ENCODE measurements around the gene BTN2A1. TPM values are rescaled to one million over a fixed set of nuclear protein-coding genes. Genes with fewer than 3 reads are reported as not detected.

The BTN2A1 gene
- total RNA-seq, 4 donors from 2014 or later: 17.9 to 22.9 (median 21.4) TPM

- no peaks in the 10 kb centered on the region for H3K9me3 ChIP-seq
- no peak for DNase-seq (ENCODE audit: extremely low spot score)
- intact Hi-C loops (cut with DNase I): no loop called here
- 96% methylated on average over 4 of the region's 4 CpGs for WGBS
- H3K4me1 ChIP-seq: peaks cover 6 to 24% (median 12%) of the 10 kb centered on the region in 4 donors
- TF ChIP-seq CTCF (IDR thresholded peaks at IDR 0.05) (no peak), POLR2A (IDR thresholded peaks at IDR 0.05; ENCODE audit: low read depth) (no peak), EP300 (IDR thresholded peaks at IDR 0.05) (no peak), POLR2AphosphoS5 (IDR thresholded peaks at IDR 0.05) (no peak)
- peaks cover 0 to 9% (median 5%) of the 10 kb centered on the region in 4 donors for H3K36me3 ChIP-seq
- H3K27me3 ChIP-seq: no peaks in the 10 kb centered on the region
- H3K27ac ChIP-seq (replicated peaks in 1 of 4): no peak overlapping the region
- no peak overlapping the region for H3K4me3 ChIP-seq
Measured at GRCh38 chr6:26436018-26436417, 21.7 kb upstream of the BTN2A1 start.

- H3K4me3 ChIP-seq: no peak overlapping the region
Measured at GRCh38 chr6:26437550-26437949, 20.2 kb upstream of the BTN2A1 start.

GRCh38 chr6:26438000-26438399 is 19.8 kb upstream of the BTN2A1 start:
- no peak for TF ChIP-seq CTCF (IDR thresholded peaks at IDR 0.05)
- no peak for TF ChIP-seq POLR2A (IDR thresholded peaks at IDR 0.05; ENCODE audit: low read depth)
- no peak for TF ChIP-seq POLR2AphosphoS5 (IDR thresholded peaks at IDR 0.05)
- no peak for TF ChIP-seq EP300 (IDR thresholded peaks at IDR 0.05)
- peaks cover 6 to 26% (median 17%) of the 10 kb centered on the region in 4 donors for H3K4me1 ChIP-seq
- DNase-seq (ENCODE audit: extremely low spot score): no peak
- H3K9me3 ChIP-seq: no peaks in the 10 kb centered on the region
- H3K36me3 ChIP-seq: no peaks in the 10 kb centered on the region
- H3K27ac ChIP-seq (replicated peaks in 1 of 4): no peak overlapping the region
- 95% methylated on average over 1 of the region's 1 CpG for WGBS
- no peaks in the 10 kb centered on the region for H3K27me3 ChIP-seq
- intact Hi-C loops (cut with DNase I): no loop called here
- H3K4me3 ChIP-seq: no peak overlapping the region

More at GRCh38 chr6:26437550-26437949, 20.2 kb upstream of the BTN2A1 start:
- no peaks in the 10 kb centered on the region for H3K9me3 ChIP-seq
- intact Hi-C loops (cut with DNase I): no loop called here
- no peaks in the 10 kb centered on the region for H3K27me3 ChIP-seq
- peaks cover 6 to 26% (median 17%) of the 10 kb centered on the region in 4 donors for H3K4me1 ChIP-seq
- WGBS: 93% methylated on average over 1 of the region's 1 CpG
- TF ChIP-seq POLR2A (IDR thresholded peaks at IDR 0.05; ENCODE audit: low read depth) (no peak), POLR2AphosphoS5 (IDR thresholded peaks at IDR 0.05) (no peak), CTCF (IDR thresholded peaks at IDR 0.05) (no peak), EP300 (IDR thresholded peaks at IDR 0.05) (no peak)
- no peaks in the 10 kb centered on the region for H3K36me3 ChIP-seq
- H3K27ac ChIP-seq (replicated peaks in 1 of 4): no peak overlapping the region
- DNase-seq (ENCODE audit: extremely low spot score): no peak

- peak overlapping the region; percentile 79 to 87 (median 80) for H3K27ac ChIP-seq (replicated peaks in 1 of 4)
- TF ChIP-seq CTCF (IDR thresholded peaks at IDR 0.05) (no peak), EP300 (IDR thresholded peaks at IDR 0.05) (no peak), POLR2AphosphoS5 (IDR thresholded peaks at IDR 0.05) (no peak), POLR2A (IDR thresholded peaks at IDR 0.05; ENCODE audit: low read depth) (no peak)
- intact Hi-C loops (cut with DNase I): no loop called here
- H3K9me3 ChIP-seq: no peaks in the 10 kb centered on the region
- H3K4me3 ChIP-seq: peak overlapping the region; percentile 54 to 66 (median 57)
- H3K36me3 ChIP-seq: peaks cover 0 to 4% (median 0%) of the 10 kb centered on the region in 4 donors
- H3K4me1 ChIP-seq: peaks cover 6 to 26% (median 17%) of the 10 kb centered on the region in 4 donors
- WGBS: 56% methylated on average over 7 of the region's 7 CpGs
- no peaks in the 10 kb centered on the region for H3K27me3 ChIP-seq
- no peak for DNase-seq (ENCODE audit: extremely low spot score)
Measured at GRCh38 chr6:26439151-26440125, 18.3 kb upstream of the BTN2A1 start.
